ENCODE data around the gene CCDC18. TPM values are rescaled to one million over a fixed set of nuclear protein-coding genes. Genes with fewer than 3 reads are reported as not detected.

The CCDC18 gene
- total and polyA plus RNA-seq, 2 donors from 2014 or later = 1.2 to 3.9 TPM

DNA sequence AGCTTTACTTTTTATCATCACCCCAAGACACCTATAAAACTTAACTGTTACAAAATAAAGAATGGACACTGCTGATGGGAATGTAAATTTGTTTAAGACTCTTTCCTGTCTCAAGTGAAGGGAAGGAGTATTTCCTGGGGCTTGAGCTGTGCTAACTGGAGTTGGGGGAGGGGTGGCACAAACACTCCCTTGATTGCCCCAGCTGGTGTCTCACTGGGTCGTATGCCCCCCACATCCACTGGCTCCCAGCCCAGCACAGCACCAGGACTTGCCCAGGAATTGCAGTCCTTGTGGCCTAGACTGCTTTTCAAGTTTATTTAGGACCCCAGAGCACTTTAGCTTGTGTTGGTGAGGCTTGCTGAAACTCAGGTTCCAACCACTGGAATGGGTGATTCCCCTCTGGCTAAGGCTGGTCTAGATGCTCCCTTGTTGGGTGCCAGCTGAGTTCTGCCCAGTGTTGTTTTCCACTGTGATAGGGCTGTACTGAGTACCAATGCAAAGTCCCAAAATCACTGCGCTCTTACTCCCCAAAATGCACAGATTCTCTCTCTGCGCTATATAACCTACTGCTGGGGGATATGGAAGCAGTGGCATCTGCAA lies 116.1 kb downstream of the CCDC18 start:
- Histone ChIP-seq H3K9ac (ENCODE audit: low read length in 3 of 3) (no peak overlapping the region), H3K4me1 (ENCODE audit: control insufficient read depth in 2 of 3, insufficient read depth in 2 of 3, low read depth in 1 of 3, low read length in 3 of 3) (no peaks in the 10 kb centered on the region), H3K27me3 (ENCODE audit: control insufficient read depth, insufficient read depth, low read length) (no peaks in the 10 kb centered on the region), H3K27ac (ENCODE audit: low read depth in 2 of 2, low read length in 2 of 2) (no peak overlapping the region), H3K4me3 (ENCODE audit: low read length in 3 of 3) (no peak overlapping the region), H3K9me3 (ENCODE audit: control insufficient read depth in 2 of 3, insufficient read depth in 1 of 3, low read length in 3 of 3) (no peaks in the 10 kb centered on the region), H3K36me3 (ENCODE audit: control insufficient read depth in 2 of 3, insufficient read depth in 3 of 3, low read length in 3 of 3) (no peaks in the 10 kb centered on the region)
- FAIRE-seq (no peak), DNase-seq (no peak)
- intact Hi-C loops (cut with DNase I) = no loop called here
- TF ChIP-seq, protein P1, sequence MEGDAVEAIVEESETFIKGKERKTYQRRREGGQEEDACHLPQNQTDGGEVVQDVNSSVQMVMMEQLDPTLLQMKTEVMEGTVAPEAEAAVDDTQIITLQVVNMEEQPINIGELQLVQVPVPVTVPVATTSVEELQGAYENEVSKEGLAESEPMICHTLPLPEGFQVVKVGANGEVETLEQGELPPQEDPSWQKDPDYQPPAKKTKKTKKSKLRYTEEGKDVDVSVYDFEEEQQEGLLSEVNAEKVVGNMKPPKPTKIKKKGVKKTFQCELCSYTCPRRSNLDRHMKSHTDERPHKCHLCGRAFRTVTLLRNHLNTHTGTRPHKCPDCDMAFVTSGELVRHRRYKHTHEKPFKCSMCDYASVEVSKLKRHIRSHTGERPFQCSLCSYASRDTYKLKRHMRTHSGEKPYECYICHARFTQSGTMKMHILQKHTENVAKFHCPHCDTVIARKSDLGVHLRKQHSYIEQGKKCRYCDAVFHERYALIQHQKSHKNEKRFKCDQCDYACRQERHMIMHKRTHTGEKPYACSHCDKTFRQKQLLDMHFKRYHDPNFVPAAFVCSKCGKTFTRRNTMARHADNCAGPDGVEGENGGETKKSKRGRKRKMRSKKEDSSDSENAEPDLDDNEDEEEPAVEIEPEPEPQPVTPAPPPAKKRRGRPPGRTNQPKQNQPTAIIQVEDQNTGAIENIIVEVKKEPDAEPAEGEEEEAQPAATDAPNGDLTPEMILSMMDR (IDR thresholded peaks at IDR 0.05; ENCODE audit: borderline replicate concordance, extremely low read depth, insufficient read depth) = no peak

DNA sequence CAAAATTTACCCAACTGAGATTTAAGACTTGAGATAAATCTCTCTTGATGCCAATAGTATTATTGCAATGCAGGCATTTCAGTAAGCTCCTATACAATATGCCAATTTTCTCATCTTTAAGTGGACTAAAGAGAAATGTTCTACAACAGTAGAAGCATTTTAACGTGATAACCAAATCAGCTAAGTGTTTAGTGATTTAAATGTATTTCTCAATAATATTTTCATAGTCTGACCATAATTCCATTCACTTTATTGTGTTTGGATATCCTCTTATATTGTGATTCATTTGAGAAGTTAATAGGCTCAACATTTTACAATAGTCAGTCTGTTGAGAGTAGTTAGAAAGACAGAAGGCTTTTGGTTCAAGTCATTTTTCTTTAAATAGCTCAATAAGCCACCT lies 120.6 kb downstream of the CCDC18 start:
- FAIRE-seq (no peak), DNase-seq (no peak)
- intact Hi-C loops (cut with DNase I) = no loop called here

DNA sequence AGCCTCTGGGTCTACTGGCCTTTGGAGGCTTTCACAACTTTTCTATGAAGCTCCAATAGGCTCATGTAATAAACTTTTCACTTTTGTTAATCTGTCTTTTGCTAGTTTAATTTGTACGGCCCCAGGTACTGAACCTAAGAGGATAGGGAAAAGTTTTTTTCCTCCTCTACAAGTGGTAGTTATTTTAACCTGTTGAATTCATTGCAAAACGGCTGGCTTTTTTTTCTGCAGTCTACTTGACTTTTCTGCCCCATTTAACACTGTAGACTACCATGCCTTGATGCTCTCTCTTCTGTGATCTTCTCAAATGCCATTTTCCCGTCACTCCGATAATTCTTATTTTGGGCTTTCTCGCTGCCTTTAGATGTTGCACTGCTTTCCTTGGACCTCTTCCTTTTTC lies 121.6 kb downstream of the CCDC18 start:
- Histone ChIP-seq H3K27ac (ENCODE audit: low read depth in 2 of 2, low read length in 2 of 2) (no peak overlapping the region), H3K9me3 (ENCODE audit: control insufficient read depth in 2 of 3, insufficient read depth in 1 of 3, low read length in 3 of 3) (no peaks in the 10 kb centered on the region), H3K4me1 (ENCODE audit: control insufficient read depth in 2 of 3, insufficient read depth in 2 of 3, low read depth in 1 of 3, low read length in 3 of 3) (no peaks in the 10 kb centered on the region), H3K27me3 (ENCODE audit: control insufficient read depth, insufficient read depth, low read length) (no peaks in the 10 kb centered on the region), H3K36me3 (ENCODE audit: control insufficient read depth in 2 of 3, insufficient read depth in 3 of 3, low read length in 3 of 3) (no peaks in the 10 kb centered on the region), H3K9ac (ENCODE audit: low read length in 3 of 3) (no peak overlapping the region), H3K4me3 (ENCODE audit: low read length in 3 of 3) (no peak overlapping the region)
- no peak for DNase-seq
- FAIRE-seq = no peak
- intact Hi-C loops (cut with DNase I) = no loop called here
- TF ChIP-seq, protein P1 (IDR thresholded peaks at IDR 0.05; ENCODE audit: borderline replicate concordance, extremely low read depth, insufficient read depth) = no peak

More for the DNA sequence above, 120.6 kb downstream of the CCDC18 start:
- no peak overlapping the region for H3K4me3 ChIP-seq (ENCODE audit: low read length in 3 of 3)
- H3K4me1 ChIP-seq (ENCODE audit: control insufficient read depth in 2 of 3, insufficient read depth in 2 of 3, low read depth in 1 of 3, low read length in 3 of 3) = no peaks in the 10 kb centered on the region
- H3K36me3 ChIP-seq (ENCODE audit: control insufficient read depth in 2 of 3, insufficient read depth in 3 of 3, low read length in 3 of 3) = no peaks in the 10 kb centered on the region
- TF ChIP-seq, protein P1 (IDR thresholded peaks at IDR 0.05; ENCODE audit: borderline replicate concordance, extremely low read depth, insufficient read depth) = no peak
- H3K9me3 ChIP-seq (ENCODE audit: control insufficient read depth in 2 of 3, insufficient read depth in 1 of 3, low read length in 3 of 3) = no peaks in the 10 kb centered on the region
- H3K27me3 ChIP-seq (ENCODE audit: control insufficient read depth, insufficient read depth, low read length) = no peaks in the 10 kb centered on the region
- H3K27ac ChIP-seq (ENCODE audit: low read depth in 2 of 2, low read length in 2 of 2) = no peak overlapping the region
- no peak overlapping the region for H3K9ac ChIP-seq (ENCODE audit: low read length in 3 of 3)

DNA sequence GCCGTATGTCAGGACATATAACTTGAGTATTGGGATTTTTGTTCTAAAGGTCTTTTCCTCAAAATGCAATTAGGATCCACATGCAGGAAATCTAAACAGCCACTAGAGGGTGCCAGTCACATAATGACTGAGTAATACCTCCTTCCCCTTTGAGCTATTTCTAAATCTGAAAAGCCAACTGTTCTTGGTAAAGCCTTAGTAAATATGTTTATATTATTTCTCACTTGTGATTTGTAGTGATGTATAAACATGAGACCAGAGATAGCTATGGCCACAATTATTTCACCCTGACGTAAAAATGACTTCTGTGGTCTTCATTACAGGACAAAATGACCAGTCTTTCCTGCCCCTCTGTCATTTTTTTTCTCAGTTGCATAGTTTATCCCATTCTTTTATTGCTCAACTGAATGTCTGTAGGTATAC lies 124.2 kb downstream of the CCDC18 start:
- FAIRE-seq = peak; percentile 93
- intact Hi-C loops (cut with DNase I) = no loop called here

More for the DNA sequence above, 124.2 kb downstream of the CCDC18 start:
- H3K36me3 ChIP-seq (ENCODE audit: control insufficient read depth in 2 of 3, insufficient read depth in 3 of 3, low read length in 3 of 3) = no peaks in the 10 kb centered on the region
- no peaks in the 10 kb centered on the region for H3K4me1 ChIP-seq (ENCODE audit: control insufficient read depth in 2 of 3, insufficient read depth in 2 of 3, low read depth in 1 of 3, low read length in 3 of 3)
- H3K9ac ChIP-seq (ENCODE audit: low read length in 3 of 3) = no peak overlapping the region
- no peak overlapping the region for H3K27ac ChIP-seq (ENCODE audit: low read depth in 2 of 2, low read length in 2 of 2)
- TF ChIP-seq, protein P1 (IDR thresholded peaks at IDR 0.05; ENCODE audit: borderline replicate concordance, extremely low read depth, insufficient read depth) = peak; percentile 91
- H3K9me3 ChIP-seq (ENCODE audit: control insufficient read depth in 2 of 3, insufficient read depth in 1 of 3, low read length in 3 of 3) = no peaks in the 10 kb centered on the region
- H3K4me3 ChIP-seq (ENCODE audit: low read length in 3 of 3) = no peak overlapping the region
- peak in 2 of 5 donors; percentile 58 to 77 for DNase-seq
- no peaks in the 10 kb centered on the region for H3K27me3 ChIP-seq (ENCODE audit: control insufficient read depth, insufficient read depth, low read length)
